GM18519 (cell line): ENCODE data around the gene LCP2.

Source experiments
- ATAC-seq: cut with Tn5 transposase; IDR thresholded peaks from one replicate; pipeline ENCODE4 v1.9.1; 2021; ENCODE audit warnings: mild to moderate bottlenecking, moderate library complexity; ENCODE audit not compliant: unreplicated experiment, low FRiP score

Gene LCP2

DNA sequence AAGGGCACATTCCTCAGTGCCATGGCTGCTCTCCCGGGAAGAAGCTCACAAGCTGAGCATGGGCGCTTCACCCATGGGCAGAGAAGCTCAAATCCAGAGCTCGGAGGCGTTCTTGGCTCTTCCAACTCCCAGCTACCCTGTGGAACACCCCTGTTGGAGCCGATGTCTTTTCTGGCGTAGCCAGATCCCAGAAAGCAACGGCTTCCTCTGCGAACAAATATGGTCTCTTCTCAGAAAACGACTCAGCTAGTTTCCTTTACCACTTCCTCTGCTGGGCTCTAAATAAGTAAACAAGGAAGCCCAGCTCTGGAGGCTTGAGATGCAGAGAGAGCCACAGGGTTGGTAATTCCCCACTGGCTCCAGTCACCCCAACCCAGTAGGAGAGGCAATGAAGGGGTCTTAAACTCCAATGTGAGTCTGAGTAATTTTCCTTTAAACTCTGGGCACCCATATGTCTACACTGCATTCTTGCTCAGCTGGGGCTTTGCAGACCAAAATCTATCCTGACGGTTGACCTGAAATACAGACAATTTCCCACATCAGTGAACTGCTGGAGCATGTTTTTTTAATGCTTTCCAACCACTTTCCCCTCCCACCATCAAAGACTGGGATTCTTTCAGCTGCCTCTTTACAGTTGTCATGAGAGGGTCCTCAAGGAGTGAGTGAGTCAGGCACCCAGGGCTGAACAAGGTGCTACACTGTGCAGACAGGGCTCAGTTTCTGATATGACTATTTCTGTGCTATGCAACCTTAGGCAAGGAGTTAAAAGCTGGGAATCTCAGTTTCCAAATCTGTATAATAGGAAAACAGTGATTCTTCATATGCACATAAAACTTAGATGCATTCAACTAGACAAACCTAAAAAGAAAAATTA lies at the start of gene LCP2:
LCP2 (minus strand) TSS at position 189 of the 874 bp plus-strand sequence; CDS start at position 23, 166 bp downstream.
- ATAC-seq, result no peak

DNA sequence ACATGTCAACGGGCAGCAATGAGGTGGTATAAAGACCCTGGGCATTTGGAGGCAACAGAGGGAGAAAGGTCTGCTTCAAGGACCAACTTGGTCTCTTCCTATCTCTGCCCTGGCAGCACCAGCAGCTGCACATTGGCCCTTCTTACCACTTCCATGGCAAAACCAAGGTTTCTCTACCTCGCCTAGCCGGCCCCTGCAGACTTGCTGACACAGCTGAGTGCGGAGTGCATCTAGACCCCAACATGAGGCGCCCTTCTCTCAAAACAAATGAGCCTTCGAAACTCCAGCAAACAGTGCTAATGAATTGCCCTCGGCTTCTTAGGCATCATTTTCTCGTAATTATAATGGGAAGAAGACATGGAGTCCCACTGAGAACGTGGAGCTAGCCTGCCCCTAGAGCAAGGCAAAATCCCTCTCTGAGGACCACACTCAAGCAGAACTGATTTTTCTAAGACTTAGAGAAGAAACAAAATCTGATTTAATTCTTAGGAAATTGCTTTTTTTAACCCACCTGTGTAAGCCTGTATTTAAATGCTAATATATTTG lies 49.5 kb upstream of the LCP2 start:
- no peak for ATAC-seq

- no peak for ATAC-seq
Observed at GRCh38 chr5:170345971-170346370, 48.4 kb upstream of the LCP2 start.

DNA sequence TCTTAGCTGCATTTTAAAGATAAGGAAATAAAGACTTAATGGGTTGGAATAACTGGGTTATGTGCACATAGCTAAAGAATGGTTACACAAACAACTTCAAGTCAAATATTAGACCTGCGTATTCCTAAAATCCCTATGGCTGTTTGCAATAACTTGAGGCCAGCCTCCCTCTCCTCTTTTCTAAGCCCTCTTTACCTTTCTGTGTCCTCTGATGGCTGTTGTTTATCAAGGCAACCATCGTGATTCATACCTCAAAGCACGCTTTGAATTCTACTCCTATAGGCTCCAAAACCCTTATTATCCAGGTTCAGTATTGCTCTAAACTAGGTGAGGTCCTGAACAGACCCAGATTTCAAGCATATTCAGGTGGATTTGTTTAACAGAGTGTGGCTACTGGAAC lies 45.6 kb upstream of the LCP2 start:
- no peak for ATAC-seq

DNA sequence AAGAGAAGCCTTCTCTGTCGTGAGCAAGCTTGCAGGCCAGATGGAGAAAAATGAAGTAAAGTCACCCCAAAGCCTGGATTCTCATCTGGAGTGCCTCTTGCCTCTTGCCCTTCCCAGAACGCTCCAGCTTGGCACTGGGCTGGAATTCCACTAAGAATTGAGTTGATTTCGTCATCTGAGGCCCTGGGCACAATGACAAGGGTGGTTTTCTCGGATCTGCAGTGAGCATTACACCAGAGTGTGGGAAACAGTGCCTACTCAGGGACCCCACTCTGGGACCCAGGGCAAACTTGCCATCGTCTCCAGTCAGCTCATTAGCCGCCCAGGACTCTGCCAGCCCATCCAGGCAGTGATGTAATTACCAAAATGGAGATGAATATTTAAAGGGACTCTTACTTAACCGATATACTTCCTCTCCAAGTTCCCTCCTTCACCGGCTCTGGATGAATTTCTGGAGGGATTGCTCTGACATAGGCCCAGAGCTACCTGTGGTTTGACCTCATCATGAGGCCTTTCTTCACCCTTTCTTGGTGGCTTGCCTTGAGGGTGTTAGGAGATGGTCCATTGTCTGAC lies 44.7 kb upstream of the LCP2 start:
- no peak for ATAC-seq

- ATAC-seq, result no peak
Observed at GRCh38 chr5:170341545-170341944, 44.0 kb upstream of the LCP2 start.

DNA sequence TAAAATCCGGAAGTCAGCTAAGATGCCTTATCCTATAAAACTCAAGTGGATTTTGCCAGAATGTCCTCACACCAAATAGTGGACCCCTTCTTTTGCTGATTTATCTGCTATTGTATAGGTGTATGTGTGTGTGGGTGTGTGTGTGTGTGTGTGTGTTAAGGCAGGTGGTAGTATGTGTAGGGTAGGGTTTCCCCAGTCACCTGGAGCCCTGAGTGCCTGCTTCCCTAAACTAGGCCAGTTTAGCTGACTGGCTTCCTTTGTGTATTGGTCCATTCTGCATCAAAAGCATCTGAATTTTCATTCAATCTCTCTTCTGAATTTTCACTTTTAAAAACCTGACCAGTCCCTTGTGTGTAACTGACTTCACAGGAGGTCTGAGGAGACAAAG lies 42.2 kb upstream of the LCP2 start:
- ATAC-seq, result no peak

GRCh38 chr5:170338933-170339779 lies 41.6 kb upstream of the LCP2 start:
- peak; percentile 81 for ATAC-seq

DNA sequence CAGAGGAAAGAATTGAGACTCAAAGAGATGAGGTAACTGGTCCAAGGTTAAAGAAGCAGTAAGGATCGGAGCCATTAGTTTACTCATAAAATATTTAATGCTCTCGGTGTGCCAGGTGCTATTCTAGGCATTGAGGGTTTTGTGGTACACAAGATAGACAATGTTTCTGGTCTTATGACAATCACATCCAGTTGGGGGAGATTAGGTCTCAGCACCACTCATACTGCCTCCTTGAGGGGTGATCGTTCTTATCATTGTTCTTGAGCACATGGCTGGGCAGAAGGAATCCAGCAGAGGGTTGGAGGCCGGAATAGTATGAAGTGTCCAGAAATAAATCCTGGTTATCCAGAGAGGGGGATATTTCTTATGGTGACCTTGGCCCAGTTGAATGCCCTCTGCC lies 40.7 kb upstream of the LCP2 start:
- ATAC-seq, result no peak

DNA sequence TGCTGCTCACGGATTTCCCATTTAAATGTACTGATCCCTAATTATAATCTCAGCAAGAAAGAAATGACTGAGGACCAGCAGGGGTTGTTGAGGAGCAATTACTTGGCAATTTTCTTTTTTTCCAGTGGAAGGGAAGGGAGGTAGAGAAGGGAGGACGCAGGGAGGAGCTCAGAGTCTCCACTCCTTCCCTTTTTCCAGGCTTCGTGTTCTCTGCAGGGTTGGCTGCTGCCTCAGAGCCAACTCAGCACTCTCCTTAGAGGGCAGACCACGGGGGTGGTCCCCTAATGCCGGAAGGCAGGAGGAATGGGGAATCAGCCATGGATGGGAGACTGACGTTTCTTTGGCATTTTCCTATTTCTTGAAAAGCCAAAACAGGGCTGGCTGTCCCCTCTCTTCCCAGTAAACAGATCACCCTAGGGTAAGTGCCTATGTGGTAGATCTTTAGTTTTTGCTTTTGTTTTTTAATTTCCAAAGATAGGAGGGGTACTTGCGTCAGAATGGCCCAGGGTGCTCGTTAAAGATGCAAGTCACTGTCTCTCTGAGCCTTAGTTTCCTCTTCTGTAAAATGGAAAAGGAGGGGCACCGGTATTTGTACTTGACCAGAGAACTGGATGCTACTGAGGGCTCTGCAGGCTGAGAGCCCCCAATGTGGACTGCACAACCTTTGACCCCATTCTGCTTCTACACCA lies 39.6 kb upstream of the LCP2 start:
- no peak for ATAC-seq

DNA sequence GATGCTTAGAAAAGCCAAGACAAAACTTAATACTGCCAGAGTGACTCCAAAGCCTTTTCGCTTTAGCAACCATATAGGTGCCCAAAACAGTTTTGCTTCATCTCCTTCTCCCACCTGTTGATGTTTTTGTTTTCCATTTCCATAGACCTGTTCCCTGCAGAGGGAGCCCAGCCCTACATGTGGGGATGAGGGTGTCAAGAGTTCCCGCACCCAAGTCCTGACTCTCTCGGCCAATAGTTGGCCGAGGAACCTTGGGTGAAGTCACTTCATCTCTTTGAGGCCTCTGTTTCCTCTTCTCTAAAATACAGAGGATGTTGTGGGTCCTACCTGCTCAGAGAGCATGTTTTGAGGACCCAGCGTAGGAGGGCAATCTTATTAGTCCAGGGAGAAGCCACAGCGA lies 38.5 kb upstream of the LCP2 start:
- no peak for ATAC-seq

GRCh38 chr5:170334626-170335025 lies 37.0 kb upstream of the LCP2 start:
- ATAC-seq, result no peak

- ATAC-seq, result no peak
Observed at GRCh38 chr5:170333161-170333910, 35.8 kb upstream of the LCP2 start.

DNA sequence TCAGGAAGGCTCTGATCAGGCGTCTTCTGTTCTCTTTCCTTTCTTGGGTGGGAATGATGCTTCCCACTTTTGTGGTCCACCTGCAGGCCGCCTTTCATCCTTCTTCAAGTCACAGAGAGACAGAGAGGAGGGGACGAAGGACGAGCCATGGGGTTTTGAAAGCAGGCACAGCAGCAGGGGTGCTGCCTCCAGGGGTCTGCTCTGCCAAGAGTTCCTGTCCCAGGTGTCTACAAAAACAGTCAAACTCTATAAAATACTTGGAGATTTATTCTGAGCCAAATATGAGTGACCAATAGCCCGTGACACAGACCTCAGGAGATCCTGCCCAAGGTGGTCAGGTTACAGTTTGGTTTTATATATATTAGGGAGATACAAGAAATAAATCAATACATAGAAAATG lies 34.5 kb upstream of the LCP2 start:
- no peak for ATAC-seq

DNA sequence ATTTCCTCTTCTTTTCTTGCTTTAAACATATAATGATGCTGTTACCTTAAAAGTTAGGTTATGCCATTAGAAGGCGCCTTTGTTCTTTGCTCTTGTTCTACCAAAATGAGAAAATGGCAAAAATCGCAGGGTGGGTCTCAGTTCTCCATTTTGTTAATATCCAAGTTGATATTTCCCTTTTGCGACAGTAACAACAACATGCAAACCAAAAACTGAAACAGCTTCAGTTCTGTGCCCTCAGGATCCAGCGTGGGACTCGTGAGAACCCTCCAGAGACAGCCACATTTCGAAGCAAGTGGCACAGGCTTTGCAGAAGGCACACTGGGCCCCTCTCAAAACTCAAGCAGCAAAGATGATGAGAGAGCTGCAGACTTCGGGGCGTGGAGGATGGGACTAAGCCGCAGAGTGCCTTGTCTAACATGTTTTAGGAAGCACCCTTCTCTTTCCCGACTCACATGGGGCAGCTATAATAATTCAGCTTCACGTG lies 33.0 kb upstream of the LCP2 start:
- ATAC-seq, result no peak

- ATAC-seq, result no peak
Observed at GRCh38 chr5:170329524-170329923, 31.9 kb upstream of the LCP2 start.

DNA sequence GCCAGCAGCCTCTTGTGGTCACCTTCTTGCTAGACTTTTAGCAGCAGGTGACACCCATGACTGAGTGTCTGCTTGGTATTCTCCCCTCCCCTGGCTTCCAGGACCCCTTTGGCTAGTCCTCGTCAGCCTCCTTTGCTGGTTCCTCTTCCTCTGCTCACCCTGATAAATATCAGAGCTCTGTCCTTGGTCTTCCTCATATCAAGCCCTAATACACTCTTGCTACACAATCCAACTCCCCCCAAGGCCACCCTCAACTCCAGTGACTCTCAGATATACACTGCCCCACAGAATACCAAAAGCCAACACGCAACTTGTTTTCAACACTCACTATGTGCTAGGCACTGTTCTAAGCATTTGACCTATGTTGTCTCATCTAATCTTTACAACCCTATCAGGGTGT lies 30.3 kb upstream of the LCP2 start:
- ATAC-seq, result no peak

GRCh38 chr5:170327168-170327567 lies 29.6 kb upstream of the LCP2 start:
- ATAC-seq, result peak; percentile 45

- no peak for ATAC-seq
Observed at GRCh38 chr5:170319301-170319700, 21.7 kb upstream of the LCP2 start.

- no peak for ATAC-seq
Observed at GRCh38 chr5:170317499-170317898, 19.9 kb upstream of the LCP2 start.
